K562 (cell line): Measurements from ENCODE around the gene FA2H. TPM values are rescaled to one million over a fixed set of nuclear protein-coding genes. Genes with fewer than 3 reads are reported as not detected.

Experiments used
- ATAC-seq: fragments of 200-7000 bp; cut with Tn5 transposase; 3 replicates; pipeline ENCODE4 v1.9.1; 2020; ENCODE audit warnings: moderate library complexity
- BruUV-seq: library from RNA; stranded (reverse); fragments of 400-500 nt; replicated peaks from 2 replicates; lab custom pipeline; 2021; lab: Mats Ljungman, UMichigan
- CTCF ChIA-PET: fragments of 300-600 bp; formaldehyde crosslinking; extraction: SDS; loops from one replicate; lab custom pipeline; 2021; ENCODE audit warnings: low intra/inter-chr PET ratio; lab: Yijun Ruan, JAX
- POLR2A ChIA-PET: fragments of 300-600, 350-650 bp; sonication (Branson Sonifier 250); formaldehyde crosslinking; extraction: SDS; loops from one replicate; lab custom pipeline; 2021; ENCODE audit warnings: antibody characterized with exemption, inconsistent platforms; lab: Yijun Ruan, JAX
- DNase-seq, 4 experiments: peaks; one replicate each; pipeline versions ENCODE4 v3.0.0 to v3.0.0-alpha.2; 2011 to 2018; ENCODE audit warnings: low spot score in 3 of 4, mixed read lengths in 3 of 4; ENCODE audit errors: extremely low read depth in 1 of 4
- FAIRE-seq: peaks from 2 replicates; lab custom pipeline; 2011; peaks lifted over from hg19 to GRCh38; lab: Jason Lieb, UNC
- H2AFZ ChIP-seq: 2 replicates; pipeline ENCODE4 v1.6.0; 2011; ENCODE audit warnings: low read depth, low read length, control low read depth, inconsistent platforms
- H3K27ac ChIP-seq: fragments of 200-600 bp; 3 replicates; pipeline ENCODE4 v1.8.0; 2011; ENCODE audit warnings: low read depth, mild to moderate bottlenecking, control low read depth, inconsistent platforms, low read length, moderate library complexity, mixed read lengths; ENCODE audit errors: extremely low read depth
- H3K27me3 ChIP-seq, 2 experiments: fragments of 300-600 bp in 1 of 2; 2 replicates in 1 of 2; 3 replicates in 1 of 2; pipeline versions ENCODE4 v1.6.0 to v1.8.0; 2011; ENCODE audit warnings: inconsistent platforms in 2 of 2, low read length in 2 of 2, mild to moderate bottlenecking in 1 of 2, mixed read lengths in 1 of 2, moderate library complexity in 1 of 2; ENCODE audit not compliant: control insufficient read depth in 2 of 2, insufficient read depth in 2 of 2
- H3K36me3 ChIP-seq: fragments of 300-600 bp; 3 replicates; pipeline ENCODE4 v1.8.0; 2011; ENCODE audit warnings: mild to moderate bottlenecking, low read length, inconsistent platforms; ENCODE audit not compliant: control insufficient read depth, insufficient read depth
- H3K4me1 ChIP-seq, 2 experiments: fragments of 200-600 bp in 1 of 2; replicated peaks in 1 of 2; 2 replicates in 1 of 2; 3 replicates in 1 of 2; pipeline versions ENCODE4 v1.5.1 to v1.8.0; 2011; ENCODE audit warnings: inconsistent platforms in 2 of 2, low read length in 2 of 2, mild to moderate bottlenecking in 1 of 2, mixed read lengths in 1 of 2, moderate library complexity in 1 of 2; ENCODE audit not compliant: control insufficient read depth in 2 of 2, insufficient read depth in 2 of 2
- H3K4me2 ChIP-seq: 2 replicates; pipeline ENCODE4 v1.6.1; 2011; ENCODE audit warnings: low read length, control low read depth, inconsistent platforms, mixed read lengths; ENCODE audit not compliant: insufficient read depth
- H3K4me3 ChIP-seq: fragments of 200-600 bp; sonication (generic), shearing (Covaris generic); 2 replicates; pipeline ENCODE4 v1.5.1; 2016; ENCODE audit warnings: control low read depth, inconsistent platforms
- H3K79me2 ChIP-seq: fragments of 200-600 bp; 3 replicates; pipeline ENCODE4 v1.8.0; 2011; ENCODE audit warnings: low read length, inconsistent platforms; ENCODE audit not compliant: control insufficient read depth, insufficient read depth
- H3K9ac ChIP-seq, 2 experiments: 2 replicates each; pipeline versions ENCODE4 v1.6.0 to v1.6.1; 2011; ENCODE audit warnings: low read depth in 2 of 2, low read length in 2 of 2, control low read depth in 1 of 2, inconsistent platforms in 1 of 2, mild to moderate bottlenecking in 1 of 2, mixed read lengths in 1 of 2; ENCODE audit not compliant: insufficient read depth in 1 of 2
- H3K9me1 ChIP-seq: one replicate; pipeline ENCODE4 v1.6.0; 2011; ENCODE audit warnings: inconsistent platforms, mild to moderate bottlenecking, low read length, moderate library complexity; ENCODE audit not compliant: control insufficient read depth, insufficient read depth
- H3K9me3 ChIP-seq: replicated peaks from 2 replicates; pipeline ENCODE4 v1.5.1; 2011; ENCODE audit warnings: low read depth, low read length, inconsistent platforms; ENCODE audit not compliant: control insufficient read depth, insufficient read depth
- H4K20me1 ChIP-seq: replicated peaks from 2 replicates; pipeline ENCODE4 v1.6.1; 2011; ENCODE audit warnings: low read length, inconsistent platforms, mixed read lengths; ENCODE audit not compliant: control insufficient read depth, insufficient read depth
- ATF3 ChIP-seq, 2 experiments: fragments of 450-650 bp in 1 of 2; sonication (generic) in 1 of 2; formaldehyde crosslinking in 1 of 2; IDR thresholded peaks in 1 of 2; conservative IDR thresholded peaks in 1 of 2; 2 replicates each; pipeline versions ENCODE4 v1.6.1 to v1.8.1; 2016 to 2023; ENCODE audit warnings: mild to moderate bottlenecking in 2 of 2, moderate library complexity in 2 of 2, inconsistent platforms in 1 of 2, missing genetic modification reagents in 1 of 2
- NFXL1 ChIP-seq: fragments of 450-650 bp; formaldehyde crosslinking; IDR thresholded peaks from 2 replicates; pipeline ENCODE4 v1.4.0; 2021; ENCODE audit warnings: mild to moderate bottlenecking
- SMARCA4 ChIP-seq: fragments of 450-650 bp; IDR thresholded peaks from 2 replicates; pipeline ENCODE4 v1.6.1; 2016
- ZBTB40 ChIP-seq, 2 experiments: fragments of 450-650 bp in 1 of 2; sonication (generic) in 1 of 2; formaldehyde crosslinking in 1 of 2; IDR thresholded peaks; 2 replicates each; pipeline versions ENCODE4 v1.7.1 to v1.9.0; 2016 to 2022; ENCODE audit warnings: inconsistent platforms in 1 of 2, mild to moderate bottlenecking in 1 of 2, missing genetic modification reagents in 1 of 2
- WGBS: fragments of 100-300 bp; shearing (Covaris generic); methylation state at CpG from one replicate; pipeline ENCODE4 v1.1.6; 2016; ENCODE audit warnings: low coverage, mixed read lengths; ENCODE audit not compliant: insufficient coverage; ENCODE audit errors: missing lambda C conversion rate; 5-methylcytosine and 5-hydroxymethylcytosine counted together
- in situ Hi-C: fragments of 300-500 bp; cut with MboI; formaldehyde crosslinking; loops from 4 replicates; pipeline ENCODE4 v1.15.0; 2018; ENCODE audit warnings: inconsistent platforms, mixed read lengths
- intact Hi-C: fragments of 100-400 bp; cut with micrococcal nuclease; formaldehyde crosslinking; loops from 2 replicates; pipeline ENCODE4 v1.14.2; 2022
- polyA plus RNA-seq, 8 experiments: library from polyadenylated mRNA; depleted of rRNA in 4 of 8; stranded (reverse) in 5 of 8; unstranded in 3 of 8; fragments of >200 nt; fragmentation: Nextera tagmentation in 2 of 8; fragmentation: Illumina TruSeq in 1 of 8; extraction: Ambion mirVana in 2 of 8; extraction: Trizol in 1 of 8; gene quantifications; 2 replicates each; pipeline versions ENCODE4 v1.2.1 to v1.2.3, GENCODE V29; 2011 to 2014; ENCODE audit warnings: inconsistent platforms in 1 of 8, missing spikeins in 1 of 8
- total RNA-seq, 7 experiments: library from RNA; depleted of rRNA in 6 of 7; stranded (reverse); fragments of >200 nt in 6 of 7; fragmentation: Illumina TruSeq in 2 of 7; extraction: Trizol in 2 of 7; gene quantifications; 2 replicates each; pipeline versions ENCODE4 v1.2.1 to v1.2.3, GENCODE V29; 2011 to 2021; ENCODE audit warnings: low replicate concordance in 1 of 7

The FA2H gene
- total and polyA plus RNA-seq, 9 of the 15 experiments (the other 6 are each of a cell fraction or from before 2014, with no cell fraction given): not detected

- no peak for ATAC-seq
- Histone ChIP-seq H3K9me3 (no peaks in the 10 kb centered on the region), H3K27me3 (peaks cover 24 to 60% of the 10 kb centered on the region in 2 experiments), H3K4me1 (no peaks in the 10 kb centered on the region), H2AFZ (no peak overlapping the region), H4K20me1 (0 out of 2 replicates have a peak, but pooled peaks cover 3% of the 10 kb centered on the region), H3K36me3 (no peaks in the 10 kb centered on the region), H3K9me1 (no peaks in the 10 kb centered on the region), H3K4me2 (no peak overlapping the region), H3K4me3 (no peak overlapping the region), H3K27ac (no peak overlapping the region), H3K79me2 (no peaks in the 10 kb centered on the region), H3K9ac (no peak overlapping the region)
- TF ChIP-seq ZBTB40 (IDR thresholded peaks at IDR 0.05) (no peak), ZBTB40 (CRISPR knock-in tag; IDR thresholded peaks at IDR 0.05) (no peak), ATF3 (IDR thresholded peaks at IDR 0.05) (no peak), ATF3 (CRISPR knock-in tag; conservative IDR thresholded peaks at IDR 0.05) (no peak), NFXL1 (no peak), SMARCA4 (no peak)
- no peak for FAIRE-seq
- DNase-seq: no peak
- ChIA-PET CTCF (interaction anchor here (1.4 kb wide), 1 partner anchor 95 kb away, joined by 6 read pairs; no protein-coding TSS in a partner anchor), POLR2A (no interaction called here)
- BruUV-seq: no TSS peak
- WGBS: 1% methylated on average over 7 of the region's 7 CpGs
- in situ Hi-C loops: no loop called here
- intact Hi-C loops: no loop called here
Measured at GRCh38 chr16:74767749-74768148, 6.9 kb downstream of the FA2H start.
